T-helper 22 cell (primary cell): ENCODE measurements around the gene IRF7.
"Not testable (repeated sequence)": the region's sequence is repeated elsewhere in the genome, so short reads cannot be mapped to it uniquely, and the experiment has no call there.

Experiments
- DNase-seq: peaks from one replicate; pipeline ENCODE4 v3.0.0-alpha.2; 2020; ENCODE audit warnings: low read depth

IRF7 gene

DNA sequence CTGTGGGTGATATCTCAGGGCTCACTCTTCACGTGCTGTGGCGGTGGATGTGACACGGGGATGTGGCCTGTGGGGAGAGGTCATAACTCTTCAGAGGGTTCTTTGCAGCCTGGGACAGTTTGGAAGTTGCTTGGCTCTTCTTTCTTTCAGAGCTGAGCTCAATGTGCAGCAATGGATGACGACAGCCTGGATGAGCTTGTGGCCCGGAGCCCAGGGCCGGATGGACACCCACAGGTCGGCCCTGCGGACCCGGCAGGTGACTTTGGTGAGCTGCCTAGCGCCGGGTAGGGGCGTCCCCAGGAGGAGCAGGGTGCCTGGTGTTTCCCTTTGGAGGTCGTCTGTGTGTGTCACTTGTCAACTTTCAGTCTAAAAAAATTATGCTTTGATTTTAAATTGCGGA is 34.4 kb downstream of the IRF7 start:
- no peak for DNase-seq

DNA sequence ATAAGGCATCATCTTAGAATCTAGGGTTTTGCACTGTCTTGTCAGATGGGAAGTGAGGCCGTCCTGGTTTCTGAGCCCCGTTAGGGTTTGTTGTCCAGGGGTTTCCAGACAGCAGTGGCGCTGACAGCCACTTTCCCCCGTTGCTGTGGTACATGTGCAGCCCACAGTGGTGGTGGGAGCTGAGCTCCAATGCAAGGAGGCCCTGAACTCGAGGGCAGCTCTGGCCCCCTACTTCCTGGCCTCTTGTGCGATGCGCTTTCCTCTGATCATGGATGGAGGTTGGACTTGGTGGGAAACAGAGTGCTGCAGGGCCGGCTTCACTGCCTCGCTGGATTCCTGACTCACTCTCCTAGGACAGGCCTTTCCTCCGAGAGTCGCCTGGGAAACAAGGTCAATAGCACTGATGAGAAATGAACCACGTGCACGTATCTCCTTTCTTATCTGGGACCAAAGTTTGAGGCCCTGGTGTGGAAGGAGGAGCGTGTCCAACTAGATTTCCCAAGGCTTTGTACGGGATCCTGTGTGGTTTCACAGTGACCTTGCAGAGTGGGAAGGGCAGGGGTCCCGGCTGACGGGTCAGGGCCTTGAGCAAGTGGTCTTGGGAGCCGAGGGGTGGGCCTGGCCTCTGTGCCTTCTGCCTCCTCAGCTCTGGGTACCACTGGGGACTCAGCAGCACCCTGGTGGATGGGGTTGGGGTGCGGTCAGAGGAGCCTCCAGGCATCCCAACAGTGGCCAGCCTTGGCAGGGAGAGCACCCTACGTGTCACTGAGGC is 35.7 kb downstream of the IRF7 start:
- no peak for DNase-seq

DNA sequence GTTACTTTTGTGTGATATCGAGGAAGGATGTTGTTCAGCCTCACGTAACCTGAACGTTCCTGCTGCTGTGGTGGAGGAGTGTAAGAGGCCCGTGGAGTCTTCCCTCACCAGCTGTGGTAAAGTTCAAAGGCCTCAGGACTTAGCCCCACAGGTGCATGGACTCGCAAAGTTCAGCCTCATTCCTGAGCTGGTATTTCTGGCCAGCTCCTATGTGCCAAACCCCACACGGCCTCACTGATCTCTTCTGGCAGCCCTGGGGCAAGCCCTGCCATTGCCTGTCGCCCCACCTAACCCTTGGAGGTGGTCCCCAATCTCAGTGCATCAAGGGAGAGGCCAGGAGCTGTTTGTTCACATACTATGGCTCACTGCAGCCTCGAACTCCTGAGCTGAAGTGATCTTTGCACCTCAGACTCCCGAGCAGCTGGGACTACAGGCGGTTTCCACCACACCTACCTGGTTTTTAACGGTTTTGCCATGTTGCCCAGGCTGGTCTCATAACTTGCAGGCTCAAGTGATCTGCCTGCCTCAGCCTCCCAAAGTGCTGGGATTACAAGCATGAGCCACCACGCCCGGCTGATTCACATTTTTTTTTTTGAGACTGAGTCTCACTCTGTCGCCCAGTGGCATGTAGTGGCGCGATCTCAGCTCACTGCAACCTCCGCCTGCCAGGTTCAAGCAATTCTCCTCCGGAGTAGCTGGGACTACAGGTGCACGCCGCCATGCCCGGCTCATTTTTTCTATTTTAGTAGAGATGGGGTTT is 37.3 kb downstream of the IRF7 start:
- DNase-seq = no peak

DNA sequence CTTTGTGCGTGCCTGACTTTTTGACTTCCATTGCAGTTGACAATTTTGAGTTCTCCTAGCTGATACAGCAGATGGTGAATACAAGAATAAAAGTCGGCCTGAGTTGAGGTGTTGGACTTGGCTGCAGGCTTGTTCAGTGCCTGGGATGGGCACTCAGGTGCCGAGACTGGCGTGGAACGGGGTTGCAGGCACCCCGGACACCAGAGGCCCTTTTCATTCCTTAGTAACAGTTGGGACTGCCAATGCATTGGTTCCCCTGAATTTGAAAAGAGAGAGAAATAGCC is 38.2 kb downstream of the IRF7 start:
- no peak for DNase-seq

DNA sequence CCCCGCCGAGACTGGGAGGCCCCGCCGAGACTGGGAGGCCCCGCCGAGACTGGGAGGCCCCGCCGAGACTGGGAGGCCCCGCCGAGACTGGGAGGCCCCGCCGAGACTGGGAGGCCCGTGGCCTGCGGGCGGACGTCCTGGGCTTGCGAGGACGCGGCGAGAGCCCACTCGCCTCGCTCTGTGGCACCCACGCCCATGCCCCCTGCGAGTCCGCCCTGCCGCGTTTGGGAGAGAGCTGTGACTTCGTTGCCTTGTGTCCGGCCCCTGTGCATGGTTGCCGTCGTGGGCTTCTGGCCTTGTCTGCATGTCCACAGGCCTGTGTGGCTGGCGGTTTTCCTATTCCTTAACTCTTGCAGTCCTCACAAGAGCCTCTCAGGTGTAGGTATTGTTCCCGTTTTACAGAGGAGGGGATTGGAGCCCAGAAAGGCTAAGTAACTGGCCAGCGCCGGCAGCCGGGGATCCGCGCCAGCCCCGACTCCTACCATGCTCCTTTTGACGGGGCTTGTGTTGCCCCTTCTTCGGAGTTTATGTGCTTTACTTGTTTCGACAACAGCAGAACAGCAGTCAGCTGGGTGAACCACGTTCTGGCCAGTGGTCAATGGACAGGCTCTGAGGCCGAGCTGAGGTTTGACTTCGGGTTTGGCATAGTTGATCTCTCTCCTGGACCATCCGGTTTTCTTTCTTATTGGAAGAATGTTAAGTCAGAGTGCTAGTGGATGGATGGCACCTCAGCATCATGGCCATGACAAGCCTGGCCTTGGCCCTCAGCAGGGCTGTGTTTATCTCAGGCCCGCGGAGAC is 38.7 kb downstream of the IRF7 start:
- no peak for DNase-seq

DNA sequence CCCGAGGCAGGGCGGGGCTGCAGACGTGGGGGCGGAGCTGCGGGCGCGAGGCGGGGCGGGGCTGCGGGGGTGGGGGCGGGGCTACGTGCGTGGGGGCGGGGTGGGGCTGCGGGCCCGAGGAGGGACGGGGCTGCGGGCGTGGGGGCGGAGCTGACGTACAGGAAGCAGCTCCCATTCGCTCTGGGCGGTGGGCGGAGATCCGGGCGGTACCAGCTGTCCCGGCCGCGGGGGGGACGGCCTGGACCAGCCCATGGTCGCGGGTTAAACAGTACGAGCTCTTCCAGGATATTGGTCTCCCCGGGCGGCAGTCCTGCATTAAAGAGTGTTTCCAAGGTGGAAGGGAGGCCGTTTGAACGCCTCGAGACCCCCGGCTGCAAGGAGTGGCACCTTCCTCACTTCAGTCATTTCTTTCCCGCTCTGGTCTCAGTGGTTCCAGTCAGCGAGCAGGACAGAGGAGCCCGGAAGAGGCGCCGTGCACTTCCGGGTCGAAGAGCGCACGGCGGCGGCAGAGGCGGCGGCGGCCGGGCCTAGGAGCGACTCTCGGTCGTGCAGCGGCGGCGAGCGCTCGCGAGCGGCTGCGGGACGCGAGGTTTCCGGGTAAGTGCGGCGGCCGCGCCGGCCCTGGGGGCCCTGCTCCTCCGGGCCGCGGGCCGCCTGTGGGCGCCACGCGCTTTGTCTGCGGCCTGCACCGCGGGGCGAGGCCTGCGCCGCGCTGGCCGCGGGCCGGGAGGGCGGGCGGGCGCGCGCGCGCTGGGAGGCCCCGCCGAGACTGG is 39.6 kb downstream of the IRF7 start, which contains the start of gene PHRF1:
Gene PHRF1 (plus strand): TSS at position 475 of the 773 bp plus-strand sequence. CDS start 5,043 bp downstream, outside the sequence.
- peak; percentile 91 for DNase-seq

DNA sequence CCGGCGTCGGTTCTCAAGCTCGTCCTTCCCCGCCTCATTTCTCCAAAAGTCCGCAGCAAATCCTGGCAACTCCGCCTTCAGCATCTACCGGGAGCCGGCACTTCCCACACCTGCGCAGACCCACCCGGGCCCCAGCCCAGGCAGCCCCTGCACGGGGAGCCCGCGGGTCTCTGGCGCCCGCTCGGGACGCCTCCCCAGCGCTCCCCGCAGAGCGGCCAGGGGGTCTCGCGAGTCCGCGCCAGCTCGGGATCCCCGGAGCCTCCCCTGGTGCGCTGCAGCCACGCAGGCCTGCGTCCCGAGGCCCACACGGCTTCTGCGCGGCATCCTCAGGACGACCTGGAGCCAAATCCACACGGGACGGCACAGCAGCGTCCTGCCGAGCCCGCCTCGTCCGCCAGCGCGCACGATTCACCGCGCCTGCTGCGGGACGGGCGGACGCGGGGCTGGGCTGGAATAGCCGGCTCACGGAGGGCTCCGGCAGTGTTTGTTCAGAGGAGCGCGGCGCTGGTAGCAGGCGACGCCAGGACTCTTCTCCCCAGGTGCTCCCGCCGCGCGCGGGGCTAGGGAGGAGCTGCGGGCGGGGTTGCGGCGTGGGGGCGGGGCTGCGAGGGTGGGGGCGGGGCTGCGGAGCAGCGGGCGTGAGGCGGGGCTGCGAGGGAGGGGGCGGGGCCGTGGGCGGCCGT is 40.3 kb downstream of the IRF7 start:
- DNase-seq = no peak

DNA sequence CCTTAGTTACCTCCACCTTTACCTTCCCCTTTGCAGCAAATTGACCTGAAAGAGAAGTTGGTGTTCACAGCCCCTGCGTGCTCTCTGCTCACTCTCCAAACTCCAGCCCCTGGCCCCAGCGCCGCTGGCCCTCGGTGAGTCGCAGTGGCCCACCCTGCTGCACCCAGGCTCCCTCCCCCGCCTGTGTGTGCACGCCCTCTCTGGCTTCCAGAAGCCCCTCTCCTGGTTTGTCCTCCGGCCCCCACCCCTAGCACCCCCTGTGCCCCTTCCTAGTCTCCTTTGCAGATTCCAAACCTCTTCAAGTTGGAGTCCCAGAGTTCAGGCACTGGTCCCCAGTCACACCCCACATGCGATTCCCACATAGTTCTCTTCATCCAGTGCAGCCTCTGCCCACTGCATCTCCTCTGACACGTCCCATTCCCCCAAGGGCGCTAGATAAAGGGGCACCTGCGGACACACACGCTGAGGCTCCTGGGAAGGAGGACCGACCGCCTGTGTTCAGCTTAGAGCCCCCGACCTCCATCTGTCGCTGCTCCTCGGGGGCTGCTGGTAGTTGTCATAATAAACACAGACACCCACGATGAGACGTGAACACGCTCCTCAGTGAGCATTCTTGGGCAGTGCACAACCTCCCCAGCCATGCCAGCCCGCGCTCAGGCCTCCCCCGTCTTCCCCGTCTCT is 41.0 kb downstream of the IRF7 start:
- DNase-seq = no peak

DNA sequence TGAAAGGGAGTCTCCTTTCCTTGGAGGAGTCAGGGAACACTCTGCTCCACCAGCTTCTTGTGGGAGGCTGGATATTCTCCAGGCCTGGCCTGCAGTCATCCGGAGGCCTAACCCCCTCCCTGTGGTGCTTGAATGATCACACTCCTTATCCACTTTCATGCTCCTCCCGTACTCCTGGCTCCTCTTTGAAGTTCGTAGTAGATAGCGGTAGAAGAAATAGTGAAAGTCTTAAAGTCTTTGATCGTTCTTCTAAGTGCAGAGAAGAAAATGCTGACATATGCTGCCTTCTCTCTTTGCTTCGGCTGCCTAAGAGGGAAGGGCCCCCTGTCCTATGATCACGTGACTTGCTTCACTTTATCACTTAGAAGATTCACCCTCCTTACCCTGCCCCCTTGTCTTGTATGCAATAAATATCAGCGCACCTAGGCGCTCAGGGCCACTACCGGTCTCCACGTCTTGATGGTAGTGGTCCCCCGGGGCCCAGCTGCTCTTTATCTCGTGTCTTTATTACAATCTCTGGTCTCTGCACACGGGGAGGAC is 41.6 kb downstream of the IRF7 start:
- DNase-seq = not testable (repeated sequence)

DNA sequence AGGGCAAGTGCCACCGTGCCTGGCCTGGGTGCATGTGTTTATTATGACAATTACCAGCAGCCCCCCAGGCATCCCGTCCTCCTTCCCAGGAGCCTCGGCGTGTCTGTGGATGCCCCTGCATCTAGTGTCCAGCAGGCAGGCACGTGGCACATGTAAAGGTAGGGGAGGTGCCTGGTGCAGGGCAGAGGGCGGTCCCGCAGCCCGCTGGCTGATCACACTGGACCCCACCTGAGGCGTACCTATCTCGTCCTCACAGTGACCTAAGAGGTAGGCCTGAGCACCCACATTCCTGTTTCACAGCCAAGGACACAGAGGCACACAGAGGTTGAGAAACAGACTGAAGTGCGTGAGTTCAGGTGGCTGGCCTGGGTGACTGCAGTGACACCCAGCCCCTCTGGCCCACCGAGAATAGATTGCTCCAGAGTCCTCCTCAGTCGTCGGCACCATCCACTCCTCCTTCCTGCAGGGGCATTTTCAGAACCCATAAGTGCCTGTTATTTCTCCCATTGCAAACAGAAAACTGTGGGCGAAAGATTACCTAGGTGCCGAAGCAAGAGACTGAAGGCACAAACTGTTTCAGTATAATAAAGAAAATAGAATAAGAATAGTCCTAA is 42.5 kb downstream of the IRF7 start:
- DNase-seq = no peak

DNA sequence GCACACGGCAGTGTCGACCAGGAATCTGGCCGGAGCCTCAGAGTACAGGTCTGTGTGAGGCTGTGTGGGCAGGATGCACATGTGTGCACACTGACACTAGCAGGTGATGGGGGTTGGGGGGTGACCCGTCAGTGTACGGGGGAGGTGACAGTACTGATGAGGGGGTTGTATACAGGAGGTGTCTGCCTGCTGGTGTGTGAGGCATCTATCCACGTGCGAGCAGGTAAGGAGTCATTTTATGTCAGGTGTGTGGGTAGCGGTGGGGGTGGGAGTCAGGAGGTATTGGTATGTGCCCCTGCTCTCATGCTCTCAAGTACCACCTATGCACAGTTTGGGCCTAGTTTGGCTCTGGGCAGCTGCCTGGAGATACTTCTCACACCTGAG is 44.0 kb downstream of the IRF7 start:
- no peak for DNase-seq

DNA sequence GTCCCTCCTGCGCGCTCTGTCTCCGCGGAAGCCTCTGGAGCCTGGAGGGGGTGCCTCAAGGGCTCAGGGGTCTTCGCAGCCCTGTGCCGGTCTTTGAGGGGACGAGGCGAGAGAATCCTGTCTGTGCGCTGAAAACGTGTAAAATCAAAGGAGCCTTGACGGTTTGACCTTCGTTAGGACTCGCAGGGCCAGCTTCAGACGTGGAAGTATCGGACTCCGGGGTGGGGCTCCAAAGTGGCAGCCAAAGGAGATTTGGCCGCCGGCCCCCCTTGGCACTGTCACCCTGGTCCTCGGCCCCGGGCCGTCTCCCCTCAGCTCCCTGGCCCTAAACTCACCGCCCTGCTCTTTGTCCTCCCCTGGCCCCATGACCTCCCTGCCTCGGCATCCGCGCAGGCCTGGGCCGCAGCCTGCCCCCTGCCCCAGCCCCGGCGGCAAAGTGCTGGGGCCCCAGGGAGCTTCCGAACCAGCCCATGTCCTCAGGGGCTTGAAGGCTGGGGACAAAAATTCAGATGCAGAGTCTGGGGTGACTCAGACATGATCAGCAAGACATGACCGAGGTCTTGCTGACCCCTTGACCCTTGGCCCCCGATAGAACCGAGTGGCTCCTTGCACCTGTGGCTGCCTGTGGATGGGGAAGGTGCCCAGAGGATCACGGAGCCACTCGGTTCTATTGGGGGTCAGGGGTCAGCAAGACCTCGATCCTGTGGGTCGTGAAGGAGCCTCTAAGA is 46.4 kb downstream of the IRF7 start:
- no peak for DNase-seq

DNA sequence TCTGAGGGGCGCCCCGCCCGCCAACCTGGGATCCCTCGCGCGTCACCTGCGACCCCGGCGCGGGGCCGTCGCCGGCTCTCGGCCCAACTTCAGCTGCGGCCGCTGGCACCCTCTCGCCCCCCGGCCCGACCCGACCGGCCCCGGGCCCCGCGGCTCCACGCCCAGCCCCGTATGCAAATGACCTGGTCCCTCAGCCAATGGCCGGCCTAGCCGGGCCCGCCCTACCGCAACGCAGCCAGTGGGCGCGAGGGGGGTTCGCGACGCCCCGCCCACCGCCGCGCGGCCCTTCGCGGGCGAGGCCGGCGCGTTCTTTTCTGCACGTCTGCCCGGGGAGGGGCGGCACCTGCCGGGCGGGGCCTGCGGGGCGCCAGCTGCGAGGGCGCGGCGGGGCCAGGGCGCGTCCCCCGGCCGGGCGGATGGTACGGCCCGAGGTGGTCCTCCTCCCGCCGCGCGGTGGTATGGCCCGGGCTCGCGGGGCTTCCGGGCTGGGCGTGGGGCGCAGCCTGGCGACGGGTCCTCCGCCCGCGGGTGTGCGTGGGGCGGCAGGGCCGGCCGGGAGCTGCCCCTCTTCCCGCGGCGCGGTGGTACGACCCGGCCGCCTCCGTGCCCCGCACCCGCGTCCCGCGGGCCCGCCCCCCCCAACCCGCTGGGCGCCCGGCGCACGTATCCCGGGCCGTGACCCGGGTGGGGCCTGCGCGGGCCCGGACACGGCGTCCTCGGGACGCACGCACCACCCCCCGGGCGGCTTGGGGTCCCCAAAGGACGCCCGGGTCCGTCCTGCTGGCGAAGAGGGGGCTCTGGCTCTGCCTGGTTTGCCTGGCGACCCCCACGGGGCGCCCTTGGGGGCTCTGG is 47.2 kb downstream of the IRF7 start:
- peak; percentile 91 for DNase-seq

DNA sequence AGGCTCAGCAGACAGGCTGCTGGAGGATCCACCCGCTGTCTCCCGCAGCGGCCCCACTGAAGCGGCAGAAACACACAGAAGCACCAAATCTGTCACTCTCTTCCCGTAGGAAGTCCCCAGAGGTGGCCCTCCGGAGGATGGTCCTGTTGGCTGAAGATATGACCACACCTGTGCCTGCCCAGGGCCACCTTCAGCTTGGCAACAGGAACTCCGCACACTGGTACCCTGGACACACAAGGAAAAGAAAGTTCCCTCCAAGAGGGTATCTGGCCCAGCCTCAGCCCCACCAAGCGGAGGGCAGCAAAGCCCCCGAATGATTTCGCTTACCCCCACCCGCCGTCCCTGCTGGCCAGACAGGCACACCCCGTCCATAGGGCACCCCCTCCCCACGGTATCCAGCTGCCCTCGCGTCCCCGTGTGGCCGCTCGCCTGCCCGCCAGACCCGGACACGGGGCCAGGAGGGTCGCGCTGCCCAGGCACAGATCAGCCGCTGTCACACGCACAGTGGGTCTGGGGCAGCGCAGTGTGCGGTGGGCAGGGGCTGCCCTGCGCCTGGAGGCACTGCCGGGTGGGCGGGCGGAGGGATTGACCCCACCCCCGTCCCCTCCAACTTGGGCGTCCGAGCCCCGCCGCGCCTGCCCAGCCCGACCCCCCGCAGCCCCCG is 48.0 kb downstream of the IRF7 start:
- peak; percentile 30 for DNase-seq

DNA sequence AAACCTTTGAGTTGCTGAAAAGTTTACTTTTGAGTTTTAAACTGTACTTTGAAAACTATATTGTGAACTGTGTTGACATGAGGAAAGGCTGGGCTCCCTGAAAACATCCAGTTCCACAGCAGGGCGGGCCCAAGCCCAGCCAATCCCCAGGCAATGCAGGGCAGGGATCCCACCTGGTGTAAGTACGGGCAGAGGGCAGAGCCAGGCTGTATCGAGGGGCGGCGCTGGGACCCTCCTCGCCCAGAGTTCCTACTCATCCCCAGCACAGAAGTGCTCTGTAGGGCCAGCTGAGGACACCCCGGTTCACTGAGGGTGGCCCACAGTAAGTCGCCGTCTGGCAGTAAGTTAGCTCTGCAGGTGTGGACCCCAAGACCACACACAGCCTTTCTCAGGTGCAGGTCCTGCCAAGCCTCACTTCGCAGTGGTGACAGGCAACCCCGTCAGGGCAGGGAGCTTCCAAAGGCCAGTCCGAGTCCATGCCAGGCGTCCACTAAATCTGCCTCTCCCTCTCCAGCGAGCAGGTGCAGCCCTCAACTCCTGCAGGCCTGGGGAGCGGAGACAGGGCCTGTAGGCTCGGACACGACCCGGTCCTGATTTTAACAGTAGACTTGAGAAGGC is 48.6 kb downstream of the IRF7 start:
- no peak for DNase-seq

DNA sequence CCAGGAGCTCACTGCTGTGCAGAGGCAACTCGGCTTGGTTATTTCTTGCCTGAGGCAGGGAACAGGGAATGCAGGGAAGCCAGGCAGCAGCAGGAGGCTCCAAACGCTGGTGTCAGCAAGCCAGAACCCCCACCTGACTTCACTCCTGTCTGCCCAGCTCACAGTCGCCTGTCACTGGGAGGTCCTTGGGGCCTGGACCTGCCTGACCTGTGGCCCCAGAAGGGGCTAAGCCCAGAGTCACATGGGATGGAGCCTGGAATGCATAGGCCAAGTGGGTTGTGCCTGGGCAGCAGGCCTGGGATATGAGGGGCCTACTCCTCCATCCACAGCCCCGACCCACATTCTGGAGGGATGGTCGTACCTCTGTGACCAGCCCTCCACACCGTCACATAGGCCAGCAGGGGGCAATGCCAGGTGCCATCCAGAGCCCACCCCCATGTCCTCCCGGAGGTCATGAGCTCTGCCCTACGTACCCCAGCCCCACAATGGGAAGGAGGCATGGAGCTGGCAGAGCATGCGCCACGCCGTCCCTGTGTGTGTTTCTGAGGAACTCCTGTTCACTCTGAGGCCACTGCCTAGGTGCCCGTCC is 49.7 kb downstream of the IRF7 start:
- DNase-seq = no peak
